NCI-H2171 treated with DMSO at 0.1 percent for 48 hours (cell line): ENCODE data around the gene TBC1D5.

Source experiments
- DNase-seq: peaks from one replicate; lab custom pipeline; 2025; lab: John Stamatoyannopoulos, UW

Gene TBC1D5

GRCh38 chr3:17290894-17291293 lies 451.5 kb downstream of the TBC1D5 start:
- no peak for DNase-seq

GRCh38 chr3:17288839-17289399 lies 453.5 kb downstream of the TBC1D5 start:
- DNase-seq: no peak

GRCh38 chr3:17287006-17287689 lies 455.3 kb downstream of the TBC1D5 start:
- DNase-seq: no peak

- no peak for DNase-seq
Observed at GRCh38 chr3:17278006-17278405, 464.4 kb downstream of the TBC1D5 start.

GRCh38 chr3:17266846-17267245 lies 475.6 kb downstream of the TBC1D5 start:
- DNase-seq: no peak

- DNase-seq: no peak
Observed at GRCh38 chr3:17261627-17262369, 480.6 kb downstream of the TBC1D5 start.

- DNase-seq: no peak
Observed at GRCh38 chr3:17260257-17260656, 482.2 kb downstream of the TBC1D5 start.

- DNase-seq: no peak
Observed at GRCh38 chr3:17259685-17260084, 482.7 kb downstream of the TBC1D5 start.

GRCh38 chr3:17258823-17259436 lies 483.5 kb downstream of the TBC1D5 start:
- peak; percentile 13 for DNase-seq

GRCh38 chr3:17257269-17257668 lies 485.2 kb downstream of the TBC1D5 start:
- no peak for DNase-seq

GRCh38 chr3:17243621-17244020 lies 498.8 kb downstream of the TBC1D5 start:
- no peak for DNase-seq

GRCh38 chr3:17239417-17239816 lies 503.0 kb downstream of the TBC1D5 start:
- no peak for DNase-seq

- DNase-seq: no peak
Observed at GRCh38 chr3:17238023-17238422, 504.4 kb downstream of the TBC1D5 start.

GRCh38 chr3:17235310-17235709 lies 507.1 kb downstream of the TBC1D5 start:
- DNase-seq: no peak

GRCh38 chr3:17234382-17234781 lies 508.0 kb downstream of the TBC1D5 start:
- no peak for DNase-seq

- DNase-seq: peak; percentile 75
Observed at GRCh38 chr3:17233398-17233800, 509.0 kb downstream of the TBC1D5 start.

GRCh38 chr3:17232442-17232841 lies 510.0 kb downstream of the TBC1D5 start:
- DNase-seq: no peak

- no peak for DNase-seq
Observed at GRCh38 chr3:17231537-17232261, 510.7 kb downstream of the TBC1D5 start.

GRCh38 chr3:17227472-17227871 lies 515.0 kb downstream of the TBC1D5 start:
- no peak for DNase-seq

- DNase-seq: no peak
Observed at GRCh38 chr3:17221529-17221928, 520.9 kb downstream of the TBC1D5 start.

GRCh38 chr3:17219593-17219992 lies 522.8 kb downstream of the TBC1D5 start:
- DNase-seq: no peak

- DNase-seq: no peak
Observed at GRCh38 chr3:17218587-17218986, 523.8 kb downstream of the TBC1D5 start.
